Amniotic stem cell (primary cell): ENCODE results near the gene PDS5A.
"Not testable (repeated sequence)": the region's sequence is repeated elsewhere in the genome, so short reads cannot be mapped to it uniquely, and the experiment has no call there.

ENCODE experiments used
- DNase-seq: peaks from one replicate; lab custom pipeline; 2025; lab: John Stamatoyannopoulos, UW

The PDS5A gene

DNA sequence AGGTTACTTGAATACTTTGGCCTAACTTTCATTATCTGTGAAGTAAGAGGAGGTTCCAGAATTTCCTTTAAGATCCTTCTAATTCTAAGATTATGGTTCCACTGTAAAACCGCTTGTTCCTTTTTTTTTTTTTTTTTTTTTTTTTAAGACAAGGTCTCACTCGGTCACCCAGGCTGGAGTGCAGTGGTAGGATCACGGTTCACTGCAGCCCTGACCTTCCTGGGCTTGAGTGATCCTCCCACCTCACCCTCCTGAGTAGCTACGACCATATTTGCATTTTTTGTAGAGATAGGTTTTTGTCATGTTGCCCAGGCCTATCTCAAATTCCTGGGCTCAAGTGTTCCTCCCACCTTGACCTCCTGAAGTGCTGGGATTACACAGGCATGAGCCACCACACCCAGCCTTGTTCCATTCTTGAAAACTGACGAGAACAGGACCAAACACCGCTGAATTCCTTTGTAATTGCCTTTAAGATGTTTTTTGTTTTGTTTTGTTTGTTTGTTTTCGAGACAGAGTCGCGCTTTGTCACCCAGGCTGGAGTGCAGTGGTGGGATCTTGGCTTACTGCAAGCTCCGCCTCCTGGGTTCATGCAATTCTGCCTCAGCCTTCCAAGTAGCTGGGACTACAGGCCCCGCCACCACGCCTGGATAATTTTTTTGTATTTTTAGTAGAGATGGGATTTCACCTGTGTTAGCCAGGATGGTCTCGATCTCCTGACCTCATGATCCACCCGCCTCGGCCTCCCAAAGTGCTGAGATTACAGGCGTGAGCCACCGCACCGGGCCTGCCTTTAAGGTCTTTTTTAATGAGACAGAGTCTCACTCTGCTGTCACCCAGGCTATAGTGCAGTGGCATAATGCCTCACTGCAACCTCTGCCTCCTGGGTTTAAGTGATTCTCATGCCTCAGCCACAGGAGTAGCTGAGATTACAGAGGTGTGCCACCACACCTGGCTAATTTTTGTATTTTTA is 6.8 kb downstream of the PDS5A start:
- no peak for DNase-seq

DNA sequence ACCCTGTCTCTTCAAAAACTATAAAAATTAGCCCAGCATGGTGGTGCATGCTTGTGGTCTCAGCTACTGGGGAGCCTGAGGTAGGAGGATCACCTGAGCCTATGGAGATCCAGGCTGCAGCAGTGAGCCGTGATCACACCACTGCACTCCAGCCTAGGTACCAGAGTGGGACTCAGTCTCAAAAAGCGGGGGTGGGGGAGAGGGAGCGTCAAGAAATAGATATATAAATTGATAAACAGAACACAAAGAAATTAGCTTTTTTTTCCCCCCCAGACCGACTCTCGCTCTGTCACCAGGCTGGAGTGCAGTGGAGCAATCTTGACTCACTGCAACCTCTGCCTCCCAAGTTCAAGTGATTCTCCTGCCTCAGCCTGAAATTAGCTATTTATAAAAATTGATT is 14.1 kb downstream of the PDS5A start:
- DNase-seq: no peak

DNA sequence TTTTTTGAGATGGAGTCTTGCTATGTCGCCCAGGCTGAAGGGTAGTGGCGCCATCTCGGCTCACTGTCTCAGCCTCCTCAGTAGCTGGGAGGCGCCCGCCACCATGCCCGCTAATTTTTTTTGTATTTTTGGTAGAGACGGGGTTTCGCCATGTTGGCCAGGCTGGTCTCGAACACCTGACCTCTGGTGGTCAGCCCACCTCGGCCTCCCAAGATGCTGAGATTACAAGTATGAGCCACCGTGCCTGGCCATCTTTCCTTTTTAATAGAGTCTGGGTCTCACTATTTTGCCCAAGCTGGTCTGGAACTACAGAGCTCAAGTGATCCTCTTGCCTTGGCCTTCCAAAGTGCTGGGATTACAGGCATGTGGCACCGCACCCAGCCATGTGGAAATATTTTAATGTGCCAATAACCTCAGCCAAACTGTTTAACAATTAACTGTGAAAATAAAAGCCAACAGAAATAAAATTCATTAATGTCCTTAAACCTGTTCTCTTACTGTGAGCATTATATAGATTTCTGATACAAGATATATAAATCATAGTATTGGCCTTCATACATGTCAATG is 16.3 kb downstream of the PDS5A start:
- DNase-seq: no peak

DNA sequence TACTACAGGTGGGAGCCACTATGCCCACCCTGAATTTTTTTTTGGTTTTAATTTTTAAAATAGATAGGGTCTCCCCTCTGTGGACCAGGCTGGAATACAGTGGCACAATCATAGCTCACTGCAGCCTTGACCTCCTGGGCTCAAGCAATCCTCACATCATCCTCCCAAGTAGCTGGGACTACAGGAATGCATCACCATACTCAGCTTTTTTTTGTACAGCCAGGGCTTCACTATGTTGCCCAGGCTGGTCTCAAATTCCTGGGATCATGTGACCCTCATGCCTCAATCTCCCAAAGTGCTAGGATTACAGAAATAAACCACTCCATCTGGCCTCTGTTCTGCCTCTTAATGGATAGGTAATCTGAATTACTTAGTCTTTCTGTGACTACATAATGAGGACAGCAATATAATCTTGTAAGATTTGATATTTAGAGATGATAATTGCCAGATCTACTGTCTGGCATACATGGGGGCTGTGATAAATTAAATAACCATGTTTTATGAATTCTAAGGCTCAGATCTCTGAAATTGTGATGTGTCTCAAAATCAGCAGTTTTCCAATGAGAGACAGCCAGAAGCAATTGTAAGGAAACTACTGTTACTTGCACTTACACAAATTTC is 26.7 kb downstream of the PDS5A start:
- DNase-seq: no peak

DNA sequence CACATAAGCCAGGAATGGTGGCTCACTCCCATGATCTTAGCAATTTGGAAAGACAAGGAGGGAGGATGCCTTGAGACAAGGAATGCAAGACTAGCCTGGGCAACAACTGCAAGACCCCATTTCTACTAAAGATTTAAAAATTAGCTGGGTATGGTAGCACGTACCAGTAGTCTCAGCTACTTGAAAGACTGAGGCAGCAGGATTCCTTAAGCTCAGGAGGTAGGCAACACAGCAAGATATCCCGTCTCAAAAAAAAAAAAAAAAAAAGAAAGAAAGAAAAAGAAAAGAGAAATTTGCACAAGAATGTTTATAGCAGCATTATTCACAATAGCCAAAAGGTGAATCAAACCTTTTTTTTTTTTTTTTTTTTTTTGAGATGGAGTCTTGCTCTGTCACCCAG is 29.7 kb downstream of the PDS5A start:
- no peak for DNase-seq

DNA sequence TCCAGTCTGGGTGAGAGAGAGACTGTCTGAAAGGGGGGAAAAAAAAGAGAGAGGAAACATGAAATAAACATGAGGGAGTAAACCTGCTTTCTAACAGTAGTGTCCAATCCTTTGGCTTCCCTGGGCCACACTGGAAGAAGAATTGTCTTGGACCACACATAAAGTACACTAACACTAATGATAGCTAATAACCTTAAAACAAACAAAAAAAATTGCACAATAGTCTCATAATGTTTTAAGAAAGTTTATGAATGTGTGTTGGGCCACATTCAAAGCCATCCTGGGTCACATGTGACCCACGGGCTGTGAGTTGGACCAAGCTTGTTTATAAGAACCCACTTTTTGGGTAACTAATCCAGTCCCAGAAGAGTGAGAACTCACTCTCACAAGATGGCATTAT is 30.3 kb downstream of the PDS5A start:
- no peak for DNase-seq

DNA sequence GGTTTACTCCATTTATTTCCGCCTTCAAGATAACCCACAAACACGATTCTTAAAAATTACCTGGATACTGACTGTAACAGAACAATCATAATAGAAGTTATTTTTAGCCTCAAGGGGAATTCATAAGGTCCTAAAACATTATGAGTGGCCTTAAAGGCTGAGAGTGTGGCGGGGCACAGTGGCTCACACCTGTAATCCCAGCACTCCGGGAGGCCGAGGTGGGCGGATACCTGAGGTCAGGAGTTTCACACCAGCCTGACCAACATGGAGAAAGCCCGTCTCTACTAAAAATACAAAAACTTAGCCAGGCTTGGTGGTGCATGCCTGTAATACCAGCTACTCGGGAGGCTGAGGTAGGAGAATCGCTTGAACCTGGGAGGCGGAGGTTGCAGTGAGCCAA is 33.5 kb downstream of the PDS5A start:
- DNase-seq: not testable (repeated sequence)

DNA sequence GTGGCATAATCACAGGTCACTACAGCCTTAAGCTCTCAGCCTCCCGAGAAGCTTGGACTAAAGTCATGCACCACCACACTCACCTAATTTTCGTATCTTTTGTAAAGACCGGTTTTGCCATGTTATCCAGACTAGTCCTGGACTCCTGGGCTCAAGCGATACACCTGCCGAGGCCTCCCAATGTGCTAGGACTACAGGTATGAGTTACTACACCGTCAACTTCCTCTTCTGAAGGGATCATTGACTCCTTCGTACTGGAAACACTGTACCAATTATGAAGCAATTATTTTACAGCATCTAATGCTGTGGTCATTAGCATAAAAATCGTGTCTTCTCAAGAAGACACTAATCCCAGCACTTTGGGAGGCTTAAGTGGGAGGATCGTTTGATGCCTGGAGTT is 35.2 kb downstream of the PDS5A start:
- no peak for DNase-seq

DNA sequence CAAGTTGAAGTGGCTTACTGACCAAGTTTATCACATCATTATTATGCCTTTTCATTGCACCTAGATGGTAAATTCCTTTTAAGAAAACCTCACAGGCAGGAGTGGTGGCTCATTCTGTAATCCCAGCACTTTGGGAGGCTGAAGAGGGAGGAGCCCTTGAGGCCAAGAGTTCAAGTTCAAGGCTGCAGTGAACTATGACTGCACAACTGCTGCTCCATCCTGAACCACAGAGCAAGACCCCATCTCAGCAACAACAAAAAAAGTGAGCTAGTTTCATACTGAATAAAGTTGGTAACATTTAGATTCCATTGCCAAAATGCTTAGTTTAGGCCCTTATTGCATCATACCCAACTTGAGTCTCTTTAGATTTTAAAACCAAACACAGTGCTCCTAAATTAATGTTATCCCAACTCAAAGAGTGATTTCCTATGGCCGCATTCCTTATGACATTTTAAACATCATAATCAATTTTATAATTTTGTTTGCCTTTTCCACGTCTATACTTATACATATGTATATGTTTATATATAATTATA is 36.0 kb downstream of the PDS5A start:
- no peak for DNase-seq

DNA sequence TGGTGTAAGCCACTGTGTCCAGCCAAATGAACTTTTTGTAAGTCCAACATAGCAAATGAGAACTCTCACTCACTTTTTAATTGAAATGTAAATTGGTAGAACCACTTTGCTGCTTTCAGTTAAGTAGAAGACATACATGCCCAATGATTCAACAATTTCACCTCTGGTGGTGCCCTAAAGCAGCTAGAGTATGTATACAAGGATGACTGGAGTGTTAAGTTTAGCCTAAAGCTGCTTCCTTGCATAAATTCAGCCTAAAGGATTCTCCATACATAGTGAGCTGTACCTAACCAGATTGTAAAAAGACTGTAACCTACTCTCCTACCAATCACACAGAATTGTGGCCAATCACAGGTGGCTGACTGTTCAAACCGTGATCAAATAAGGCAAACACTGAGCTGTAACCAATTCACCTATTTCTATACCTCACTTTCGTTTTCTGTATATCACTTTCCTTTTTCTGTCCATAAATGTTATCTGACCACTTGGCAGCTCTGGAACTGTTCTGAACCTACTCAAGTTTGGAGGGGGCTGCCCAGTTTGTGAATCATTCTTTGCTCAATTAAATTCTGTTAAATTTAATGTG is 39.9 kb downstream of the PDS5A start:
- no peak for DNase-seq

DNA sequence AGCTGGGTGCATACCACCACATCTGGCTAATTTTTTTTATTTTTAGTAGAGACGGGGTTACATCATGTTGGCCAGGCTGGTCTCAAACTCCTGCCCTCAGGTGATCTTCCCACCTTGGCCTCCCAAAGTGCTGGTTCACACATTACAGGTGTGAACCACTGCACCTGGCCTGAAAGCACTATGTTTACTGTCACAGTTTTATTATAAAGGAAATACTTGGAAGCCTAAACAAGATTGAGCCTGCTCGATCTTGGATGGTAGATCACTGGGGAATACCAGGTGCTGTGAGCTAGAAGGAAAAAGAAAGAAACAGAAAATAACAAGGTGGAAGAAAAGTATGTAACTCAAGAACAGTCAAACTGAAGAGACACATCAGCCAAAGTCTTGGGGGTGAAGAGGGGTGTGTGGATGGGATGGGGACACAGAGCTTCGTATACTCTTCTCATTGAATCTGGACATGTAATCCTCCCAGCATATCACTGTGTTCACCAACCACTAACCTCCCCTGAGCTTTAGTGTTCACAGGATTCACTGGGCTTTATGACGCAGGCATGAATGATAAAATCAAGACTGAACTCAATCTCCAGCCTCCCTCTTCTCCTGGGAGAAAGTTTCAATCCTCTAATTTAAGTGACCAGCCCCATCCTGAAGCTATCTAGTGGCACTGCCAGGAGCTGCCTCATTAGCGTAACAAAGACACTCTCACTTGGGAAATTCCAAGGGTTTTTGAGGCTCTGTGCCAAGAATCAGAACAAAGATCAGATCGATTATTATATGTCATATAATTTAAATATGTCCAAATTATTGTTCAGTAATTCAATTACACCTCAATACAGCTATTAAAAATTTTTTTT is 40.9 kb downstream of the PDS5A start:
- DNase-seq: no peak

DNA sequence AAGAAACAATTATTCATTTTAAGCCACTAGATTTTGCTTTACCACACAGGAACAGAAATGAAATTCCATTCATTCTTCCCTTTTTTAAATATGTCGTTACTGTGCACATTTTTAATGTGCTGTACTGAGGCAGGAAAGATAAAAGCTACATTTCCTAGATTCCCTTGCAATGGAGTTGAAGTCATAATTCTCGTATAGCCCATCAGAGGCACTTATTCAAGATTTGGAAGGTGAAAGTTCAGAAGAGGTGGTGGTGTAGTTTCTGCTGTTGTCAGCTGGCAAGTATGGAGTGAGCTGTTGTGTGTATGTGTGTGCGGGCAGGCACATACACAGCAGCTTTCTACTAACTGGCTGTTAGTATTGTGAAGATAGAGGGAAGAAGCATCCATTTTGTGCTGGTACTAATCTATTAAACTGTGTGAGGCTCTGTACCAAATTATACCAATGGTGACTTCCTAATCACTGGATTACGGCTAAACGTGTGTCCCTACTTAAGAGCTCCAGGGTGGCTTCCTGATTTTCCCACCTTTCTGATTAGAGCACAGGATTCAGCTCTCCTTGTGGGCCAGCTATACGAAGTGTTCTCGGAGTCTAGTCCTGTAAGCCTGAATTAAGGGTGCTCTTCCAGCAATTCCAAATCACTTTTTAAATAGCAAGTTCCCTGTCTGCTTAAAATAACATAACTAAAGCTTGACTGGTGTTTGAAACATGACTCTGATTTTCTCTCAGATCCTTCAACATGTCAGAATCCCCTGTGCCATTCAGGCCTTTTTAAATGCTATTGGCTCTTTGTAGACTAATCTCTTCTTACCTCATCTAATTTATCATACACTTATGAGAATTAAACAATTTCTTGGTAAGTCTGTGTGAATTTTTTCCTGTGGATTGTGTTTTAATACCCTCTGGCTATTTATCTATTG is 43.8 kb downstream of the PDS5A start:
- DNase-seq: no peak

DNA sequence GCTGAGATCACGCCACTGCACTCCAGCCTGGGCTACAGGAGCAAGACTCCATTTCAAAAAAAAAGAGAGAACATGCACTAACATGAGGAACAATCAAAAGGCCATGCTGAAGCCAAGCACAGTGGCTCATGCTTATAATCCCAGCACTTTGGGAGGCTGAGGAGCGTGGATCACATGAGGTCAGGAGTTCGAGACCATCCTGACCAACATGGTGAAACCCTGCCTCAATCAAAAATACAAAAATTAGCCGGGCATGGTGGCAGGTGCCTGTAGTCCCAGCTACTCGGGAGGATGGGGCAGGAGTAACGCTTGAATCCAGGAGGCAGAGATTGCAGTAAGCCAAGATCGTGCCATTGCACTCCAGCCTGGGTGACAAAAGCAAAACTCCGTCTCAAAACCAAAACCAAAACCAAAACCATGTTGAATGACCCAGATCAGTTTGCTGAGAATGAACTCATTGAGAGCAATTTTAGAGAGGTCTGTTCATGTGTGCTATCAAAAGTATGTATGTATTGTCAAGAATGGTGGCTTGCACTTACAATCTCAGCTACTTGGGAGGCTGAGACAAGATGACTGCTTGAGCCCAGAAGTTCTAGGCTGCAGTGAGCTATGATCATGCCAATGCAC is 44.8 kb downstream of the PDS5A start:
- no peak for DNase-seq

DNA sequence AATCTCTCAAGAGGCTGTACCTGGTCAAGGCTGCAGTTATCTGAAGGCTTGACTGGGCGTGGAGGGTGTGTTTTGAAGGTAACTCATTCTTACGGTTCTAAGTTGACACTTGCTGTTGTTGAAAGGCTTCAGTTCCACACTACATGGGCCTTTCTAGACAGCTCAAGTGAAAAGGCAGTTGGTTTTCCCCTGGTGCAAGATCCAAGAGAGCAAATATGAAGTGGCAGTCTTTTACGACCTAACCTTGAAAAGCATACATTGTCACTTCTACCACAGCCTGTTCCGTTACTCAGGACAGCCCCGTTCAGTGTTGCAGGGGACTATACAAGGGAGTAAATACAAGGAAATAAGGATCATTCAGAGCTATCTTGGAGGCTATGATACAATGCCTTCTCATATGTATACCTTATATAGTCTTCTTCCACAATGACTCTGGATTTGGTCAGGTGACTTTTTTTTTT is 46.2 kb downstream of the PDS5A start:
- DNase-seq: no peak

DNA sequence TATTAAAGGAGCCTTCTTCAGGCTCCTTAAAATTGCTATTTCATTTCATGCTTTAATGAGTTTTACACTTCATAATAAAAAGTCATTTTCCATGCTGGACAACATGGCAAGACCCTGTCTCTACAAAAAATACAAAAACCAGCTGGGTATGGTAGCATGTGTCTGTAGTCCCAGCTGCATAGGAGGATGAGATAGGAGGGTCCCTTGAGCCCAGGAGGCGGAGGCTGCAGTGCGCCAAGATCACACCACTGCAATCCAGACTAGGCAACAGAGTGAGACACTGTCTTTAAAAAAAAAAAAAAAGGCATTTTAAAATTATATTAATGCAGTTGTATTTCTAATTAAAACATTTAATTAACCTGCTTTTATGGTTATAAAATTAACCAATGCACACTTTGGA is 49.2 kb downstream of the PDS5A start:
- no peak for DNase-seq

DNA sequence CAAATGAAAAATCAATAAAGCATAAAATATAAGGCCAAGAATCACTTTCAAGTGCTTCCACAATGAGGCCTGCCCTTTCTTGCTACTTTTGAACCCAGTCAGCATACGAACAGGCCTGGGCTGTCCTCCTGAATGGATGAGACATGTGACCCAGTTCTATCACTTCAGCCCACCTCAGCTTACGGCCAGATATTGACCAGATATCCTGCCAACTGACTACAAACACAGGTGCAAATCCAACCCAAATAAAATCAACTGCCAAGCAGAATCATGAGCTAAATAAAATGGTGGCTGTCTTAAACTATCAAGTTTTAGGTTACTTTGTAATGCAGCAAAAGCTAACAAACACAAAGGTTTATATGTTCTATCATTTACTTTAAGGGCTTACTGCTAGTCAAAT is 53.7 kb downstream of the PDS5A start:
- no peak for DNase-seq

DNA sequence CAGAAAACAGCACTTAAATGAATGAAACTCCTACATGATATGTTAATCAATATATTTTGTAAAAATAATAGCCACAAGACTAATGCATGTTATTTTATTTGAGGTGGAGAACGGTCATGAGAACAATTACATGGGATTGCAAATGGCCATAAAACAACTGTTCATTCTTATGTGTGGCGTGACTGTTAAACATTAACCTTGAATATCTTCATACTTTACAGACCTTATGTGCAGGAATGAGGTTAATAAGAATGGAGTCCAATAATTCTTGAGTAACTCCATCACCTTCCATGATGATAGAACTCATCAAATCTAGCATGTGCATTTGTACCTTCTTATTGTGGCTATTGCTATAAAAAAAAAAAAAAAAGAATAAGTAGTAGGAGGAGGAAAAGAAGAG is 55.3 kb downstream of the PDS5A start:
- DNase-seq: no peak

DNA sequence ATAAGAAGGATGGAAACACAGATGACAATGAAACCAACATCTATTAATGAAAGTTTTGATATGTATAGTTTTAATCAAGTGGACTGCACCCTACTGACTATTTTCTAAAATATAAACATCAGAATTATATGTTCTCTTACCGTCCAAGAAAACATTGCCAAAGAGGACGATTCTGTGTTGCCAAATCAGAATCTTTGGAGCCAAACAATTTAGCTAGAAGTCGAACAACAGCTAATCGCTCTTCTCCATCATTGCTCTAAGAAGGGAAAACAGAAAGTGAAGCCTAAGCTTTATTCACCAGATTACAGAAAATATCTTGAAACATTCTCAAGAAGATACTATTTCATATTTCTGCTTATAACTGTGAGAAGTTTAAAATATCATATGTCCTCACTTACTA is 64.2 kb downstream of the PDS5A start:
- no peak for DNase-seq

DNA sequence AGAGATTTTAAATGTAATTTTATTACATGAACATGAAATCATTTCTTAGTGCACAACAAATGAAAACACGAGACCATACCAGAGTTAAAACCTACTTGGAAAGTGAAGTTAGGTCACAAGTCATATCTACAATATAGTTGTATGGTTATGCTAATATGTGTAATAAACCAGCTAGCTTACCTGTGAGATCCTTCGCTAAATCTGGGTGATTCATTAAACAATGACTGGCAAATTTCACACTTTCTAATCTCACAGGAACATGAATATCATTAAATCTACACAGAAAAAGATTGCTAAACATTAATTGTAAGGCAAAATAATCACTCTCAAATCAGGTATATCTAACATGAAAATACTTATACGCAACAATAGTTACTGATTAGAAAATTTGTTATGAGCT is 67.6 kb downstream of the PDS5A start:
- DNase-seq: no peak

DNA sequence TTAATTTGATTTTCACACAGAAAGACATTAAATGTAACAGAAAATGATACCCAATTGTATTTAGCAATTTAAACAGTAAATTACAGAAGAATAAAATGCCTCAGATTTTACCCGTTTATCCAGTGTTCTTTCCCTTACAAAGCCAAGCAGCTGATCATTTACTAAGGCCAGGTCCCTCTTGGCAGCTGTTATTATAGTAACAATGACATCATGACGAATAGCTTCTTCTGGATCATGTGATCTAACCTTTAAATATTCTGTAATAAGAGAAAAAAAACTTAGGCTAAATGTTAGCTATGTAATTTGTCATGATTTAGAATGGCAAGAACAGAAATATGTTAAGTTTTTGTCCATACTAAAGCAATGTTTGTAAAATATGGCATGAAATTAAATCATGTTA is 69.4 kb downstream of the PDS5A start:
- DNase-seq: no peak
